Gastrocnemius medialis (tissue), 4 donors: Measurements from ENCODE around the gene ERCC6L2. TPM values are rescaled to one million over a fixed set of nuclear protein-coding genes. Genes with fewer than 3 reads are reported as not detected.
A peak's percentile ranks its signal among the peaks of the same experiment; 100 is the strongest.

Experiments
- ATAC-seq, 2 donors: fragments of 150-250 bp; one replicate each; pipeline ENCODE4 v1.9.1; 2016
- DNase-seq, 2 donors: peaks; one replicate each; pipeline ENCODE4 v3.0.0-alpha.2; 2019
- H3K27ac ChIP-seq, 4 donors: fragments of 200-600 bp; sonication (generic); 1 replicate in 1 of 4; 2 replicates in 3 of 4; pipeline ENCODE4 v1.5.1; 2016 to 2018; ENCODE audit warnings: mild to moderate bottlenecking in 2 of 4, moderate library complexity in 1 of 4
- H3K27me3 ChIP-seq, 3 donors: fragments of 200-600 bp; sonication (generic) in 2 of 3; 1 replicate in 1 of 3; 2 replicates in 2 of 3; pipeline versions ENCODE4 v1.5.1 to v1.6.0; 2016 to 2019; ENCODE audit warnings: mild to moderate bottlenecking in 1 of 3, moderate library complexity in 1 of 3
- H3K36me3 ChIP-seq, 2 donors: fragments of 200-600 bp; sonication (generic) in 1 of 2; one replicate each; pipeline ENCODE4 v1.5.1; 2017 to 2018
- H3K4me1 ChIP-seq, 2 donors: fragments of 200-600 bp; sonication (generic) in 1 of 2; one replicate each; pipeline ENCODE4 v1.5.1; 2016 to 2017; ENCODE audit warnings: mild to moderate bottlenecking in 2 of 2
- H3K4me3 ChIP-seq, 4 donors: fragments of 200-600 bp; sonication (generic) in 3 of 4; 1 replicate in 1 of 4; 2 replicates in 3 of 4; pipeline ENCODE4 v1.5.1; 2016 to 2019; ENCODE audit warnings: mild to moderate bottlenecking in 2 of 4
- H3K9me3 ChIP-seq, 3 donors: fragments of 200-600 bp; sonication (generic) in 2 of 3; 1 replicate in 1 of 3; 2 replicates in 2 of 3; pipeline ENCODE4 v1.5.1; 2016 to 2019
- POLR2A ChIP-seq, 2 donors: fragments of 450-650 bp; IDR thresholded peaks; one replicate each; pipeline ENCODE4 v1.6.1; 2017; ENCODE audit warnings: antibody characterized with exemption in 2 of 2, mild to moderate bottlenecking in 2 of 2, moderate library complexity in 2 of 2
- in situ Hi-C, 4 donors: fragments of 200-750 bp; cut with MboI; loops; one replicate each; pipeline versions ENCODE4 v1.15.0 to v1.8.0; 2017; ENCODE audit warnings: low sequenced_read_pairs in 4 of 4
- intact Hi-C: fragments of 100-400 bp; cut with DNase I; formaldehyde crosslinking; loops from one replicate; pipeline ENCODE4 v1.15.1; 2023; ENCODE audit warnings: low total_unique reads
- total RNA-seq, 4 donors: library from RNA; depleted of rRNA; stranded (reverse); fragments of >200 nt; gene quantifications; one replicate each; pipeline versions ENCODE4 v1.1.0 to v1.2.3, GENCODE V29; 2016
- TF ChIP-seq, protein P1 (sequence below), 5 experiments: fragments of 450-650 bp in 3 of 5; fragments of 200-600 bp in 2 of 5; sonication (generic) in 2 of 5; IDR thresholded peaks in 4 of 5; conservative IDR thresholded peaks in 1 of 5; 1 replicate in 4 of 5; 2 replicates in 1 of 5; pipeline ENCODE4 v1.5.1; 2016 to 2019; ENCODE audit warnings: antibody characterized with exemption in 5 of 5, mild to moderate bottlenecking in 3 of 5, moderate library complexity in 3 of 5

ERCC6L2 gene
- total RNA-seq, 4 donors from 2014 or later = 24.2 to 46.2 (median 35.9) TPM

GRCh38 chr9:95935861-95936578 lies 60.5 kb downstream of the ERCC6L2 start:
- intact Hi-C loops (no loop called here), in situ Hi-C loops (no loop called here)
- TF ChIP-seq, protein P1, sequence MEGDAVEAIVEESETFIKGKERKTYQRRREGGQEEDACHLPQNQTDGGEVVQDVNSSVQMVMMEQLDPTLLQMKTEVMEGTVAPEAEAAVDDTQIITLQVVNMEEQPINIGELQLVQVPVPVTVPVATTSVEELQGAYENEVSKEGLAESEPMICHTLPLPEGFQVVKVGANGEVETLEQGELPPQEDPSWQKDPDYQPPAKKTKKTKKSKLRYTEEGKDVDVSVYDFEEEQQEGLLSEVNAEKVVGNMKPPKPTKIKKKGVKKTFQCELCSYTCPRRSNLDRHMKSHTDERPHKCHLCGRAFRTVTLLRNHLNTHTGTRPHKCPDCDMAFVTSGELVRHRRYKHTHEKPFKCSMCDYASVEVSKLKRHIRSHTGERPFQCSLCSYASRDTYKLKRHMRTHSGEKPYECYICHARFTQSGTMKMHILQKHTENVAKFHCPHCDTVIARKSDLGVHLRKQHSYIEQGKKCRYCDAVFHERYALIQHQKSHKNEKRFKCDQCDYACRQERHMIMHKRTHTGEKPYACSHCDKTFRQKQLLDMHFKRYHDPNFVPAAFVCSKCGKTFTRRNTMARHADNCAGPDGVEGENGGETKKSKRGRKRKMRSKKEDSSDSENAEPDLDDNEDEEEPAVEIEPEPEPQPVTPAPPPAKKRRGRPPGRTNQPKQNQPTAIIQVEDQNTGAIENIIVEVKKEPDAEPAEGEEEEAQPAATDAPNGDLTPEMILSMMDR (IDR thresholded peaks at IDR 0.05 in 4 of 5, conservative IDR thresholded peaks at IDR 0.05 in 1 of 5) = no peak
- no peak for TF ChIP-seq POLR2A (IDR thresholded peaks at IDR 0.05)
- Histone ChIP-seq H3K36me3 (peaks cover 0 to 18% of the 10 kb centered on the region in 2 donors), H3K4me1 (peaks cover 0 to 19% of the 10 kb centered on the region in 2 donors), H3K27me3 (no peaks in the 10 kb centered on the region), H3K27ac (peak overlapping the region in 3 of 4 donors; percentile 37 to 79 (median 51)), H3K4me3 (no peak overlapping the region), H3K9me3 (no peaks in the 10 kb centered on the region)
- ATAC-seq (peak; percentile 82 to 96), DNase-seq (peak; percentile 12 to 16)

GRCh38 chr9:95936579-95937075 lies 61.1 kb downstream of the ERCC6L2 start:
- H3K27me3 ChIP-seq = no peaks in the 10 kb centered on the region
- TF ChIP-seq POLR2A (IDR thresholded peaks at IDR 0.05) = no peak
- TF ChIP-seq, protein P1 (IDR thresholded peaks at IDR 0.05 in 4 of 5, conservative IDR thresholded peaks at IDR 0.05 in 1 of 5) = no peak
- no peak overlapping the region for H3K4me3 ChIP-seq
- H3K9me3 ChIP-seq = no peaks in the 10 kb centered on the region
- DNase-seq (no peak), ATAC-seq (peak in 1 of 2 donors; percentile 28)
- H3K36me3 ChIP-seq = peaks cover 0 to 21% of the 10 kb centered on the region in 2 donors
- intact Hi-C loops = no loop called here
- peaks cover 0 to 19% of the 10 kb centered on the region in 2 donors for H3K4me1 ChIP-seq
- in situ Hi-C loops = no loop called here
- peak overlapping the region in 3 of 4 donors; percentile 37 to 79 (median 51) for H3K27ac ChIP-seq

DNA sequence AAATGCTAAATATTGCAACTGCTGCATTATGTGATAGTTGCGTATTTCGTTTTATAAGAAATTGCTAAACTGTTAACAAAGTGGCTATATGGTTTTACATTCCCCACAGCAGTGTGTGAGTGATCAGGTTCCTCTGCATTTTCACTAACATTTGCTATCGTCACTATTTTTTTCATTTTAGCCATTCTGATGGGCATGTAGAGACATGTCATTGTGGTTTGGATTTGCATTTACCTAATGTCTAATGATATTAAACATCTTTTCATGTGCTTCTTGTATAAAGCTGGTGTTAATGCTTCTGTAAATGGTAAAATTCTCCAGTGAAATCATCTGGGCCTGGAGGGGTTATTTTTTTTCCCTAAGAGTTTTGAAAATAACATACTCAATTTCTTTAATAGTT lies 61.6 kb downstream of the ERCC6L2 start:
- Histone ChIP-seq H3K4me3 (no peak overlapping the region), H3K4me1 (peaks cover 0 to 19% of the 10 kb centered on the region in 2 donors), H3K9me3 (no peaks in the 10 kb centered on the region), H3K27ac (peak overlapping the region in 2 of 4 donors; percentile 51 to 79), H3K36me3 (peaks cover 0 to 24% of the 10 kb centered on the region in 2 donors), H3K27me3 (no peaks in the 10 kb centered on the region)
- no peak for ATAC-seq
- intact Hi-C loops (no loop called here), in situ Hi-C loops (no loop called here)
- TF ChIP-seq POLR2A (IDR thresholded peaks at IDR 0.05) = no peak
- TF ChIP-seq, protein P1 (IDR thresholded peaks at IDR 0.05 in 4 of 5, conservative IDR thresholded peaks at IDR 0.05 in 1 of 5) = no peak
- DNase-seq = no peak

DNA sequence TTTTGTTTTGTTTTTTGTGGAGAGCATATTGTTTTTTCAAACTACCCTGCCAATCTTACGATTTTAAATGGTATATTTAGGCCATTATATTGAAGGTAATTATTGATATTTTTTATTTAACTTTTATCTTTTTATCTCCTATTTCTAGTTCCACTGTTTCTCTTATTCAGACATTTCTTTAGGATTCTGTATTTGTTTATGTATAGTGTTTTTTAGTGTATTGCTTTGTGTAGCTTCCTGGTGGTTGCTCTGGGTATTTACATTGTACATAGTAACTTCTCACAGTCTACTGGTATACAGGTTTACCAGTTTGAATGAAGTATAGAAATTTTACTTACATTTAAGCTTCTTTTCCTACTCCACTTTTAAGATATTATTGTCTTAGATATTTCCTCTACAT lies 63.2 kb downstream of the ERCC6L2 start:
- no peak overlapping the region for H3K4me3 ChIP-seq

More for the DNA sequence above, 63.2 kb downstream of the ERCC6L2 start:
- Histone ChIP-seq H3K27ac (no peak overlapping the region), H3K4me1 (peaks cover 0 to 19% of the 10 kb centered on the region in 2 donors), H3K9me3 (no peaks in the 10 kb centered on the region), H3K36me3 (peaks cover 0 to 28% of the 10 kb centered on the region in 2 donors), H3K27me3 (no peaks in the 10 kb centered on the region)
- intact Hi-C loops = no loop called here
- in situ Hi-C loops = no loop called here
- ATAC-seq (no peak), DNase-seq (no peak)
- TF ChIP-seq, protein P1 (IDR thresholded peaks at IDR 0.05 in 4 of 5, conservative IDR thresholded peaks at IDR 0.05 in 1 of 5) = peak in 1 of 5 experiments; percentile 20
- no peak for TF ChIP-seq POLR2A (IDR thresholded peaks at IDR 0.05)
